Liver (tissue), 9 donors: ENCODE data around the gene EXOSC3. TPM values are rescaled to one million over a fixed set of nuclear protein-coding genes. Genes with fewer than 3 reads are reported as not detected.

Source experiments
- DNase-seq: peaks from one replicate; pipeline ENCODE4 v3.0.0-alpha.2; 2017; ENCODE audit warnings: low spot score
- H3K27ac ChIP-seq, 2 donors: one replicate each; pipeline ENCODE4 v1.7.0; 2013; ENCODE audit warnings: inconsistent platforms in 2 of 2, low read length in 2 of 2, control low read depth in 1 of 2, low read depth in 1 of 2, mild to moderate bottlenecking in 1 of 2
- H3K27me3 ChIP-seq, 4 donors: one replicate each; pipeline versions ENCODE4 v1.6.1 to v1.7.0; 2013; ENCODE audit warnings: low read length in 3 of 4, inconsistent platforms in 1 of 4, mild to moderate bottlenecking in 1 of 4, moderate library complexity in 1 of 4; ENCODE audit not compliant: control insufficient read depth in 4 of 4, insufficient read depth in 4 of 4
- H3K36me3 ChIP-seq, 4 donors: one replicate each; pipeline versions ENCODE4 v1.6.1 to v1.7.0; 2013; ENCODE audit warnings: low read length in 3 of 4, mild to moderate bottlenecking in 3 of 4, low read depth in 1 of 4, moderate library complexity in 1 of 4; ENCODE audit not compliant: control insufficient read depth in 4 of 4, insufficient read depth in 3 of 4
- H3K4me1 ChIP-seq, 4 donors: one replicate each; pipeline versions ENCODE4 v1.6.1 to v1.7.0; 2013; ENCODE audit warnings: low read length in 3 of 4, mild to moderate bottlenecking in 3 of 4, moderate library complexity in 1 of 4; ENCODE audit not compliant: control insufficient read depth in 4 of 4, insufficient read depth in 4 of 4
- H3K4me3 ChIP-seq, 3 donors: one replicate each; pipeline versions ENCODE4 v1.6.1 to v1.7.0; 2013; ENCODE audit warnings: low read length in 3 of 3, control low read depth in 1 of 3, low read depth in 1 of 3, mild to moderate bottlenecking in 1 of 3
- H3K9ac ChIP-seq, 2 donors: one replicate each; pipeline ENCODE4 v1.7.0; 2013; ENCODE audit warnings: low read length in 2 of 2, mild to moderate bottlenecking in 2 of 2, moderate library complexity in 2 of 2, control low read depth in 1 of 2, low read depth in 1 of 2
- H3K9me3 ChIP-seq, 4 donors: one replicate each; pipeline versions ENCODE4 v1.6.1 to v1.7.0; 2013; ENCODE audit warnings: low read length in 3 of 4; ENCODE audit not compliant: control insufficient read depth in 4 of 4
- ATF3 ChIP-seq: IDR thresholded peaks from 2 replicates; pipeline ENCODE4 v1.6.1; 2016; ENCODE audit warnings: antibody characterized with exemption
- CTCF ChIP-seq: fragments of 150-350 bp; IDR thresholded peaks from 2 replicates; pipeline ENCODE4 v1.5.1; 2017; ENCODE audit warnings: improper control_type of control experiment, low read depth, low read length; ENCODE audit not compliant: missing input control
- EGR1 ChIP-seq, 2 donors: IDR thresholded peaks; 2 replicates each; pipeline ENCODE4 v1.6.1; 2016 to 2018; ENCODE audit warnings: antibody characterized with exemption in 2 of 2, low read depth in 2 of 2
- FOXA1 ChIP-seq: IDR thresholded peaks from 2 replicates; pipeline ENCODE4 v1.6.1; 2016; ENCODE audit warnings: antibody characterized with exemption
- FOXA2 ChIP-seq: IDR thresholded peaks from 2 replicates; pipeline ENCODE4 v1.6.1; 2016; ENCODE audit warnings: antibody characterized with exemption
- GABPA ChIP-seq, 2 donors: IDR thresholded peaks in 1 of 2; conservative IDR thresholded peaks in 1 of 2; 2 replicates each; pipeline ENCODE4 v1.6.1; 2016; ENCODE audit warnings: antibody characterized with exemption in 2 of 2, mild to moderate bottlenecking in 1 of 2, moderate library complexity in 1 of 2
- HNF4A ChIP-seq, 2 donors: conservative IDR thresholded peaks; 2 replicates each; pipeline ENCODE4 v1.6.1; 2016; ENCODE audit warnings: antibody characterized with exemption in 2 of 2, mild to moderate bottlenecking in 2 of 2
- HNF4G ChIP-seq: IDR thresholded peaks from 2 replicates; pipeline ENCODE4 v1.6.1; 2016; ENCODE audit warnings: antibody characterized with exemption
- JUND ChIP-seq, 2 donors: IDR thresholded peaks; 2 replicates each; pipeline ENCODE4 v1.6.1; 2016; ENCODE audit warnings: antibody characterized with exemption in 2 of 2
- MAX ChIP-seq: IDR thresholded peaks from 2 replicates; pipeline ENCODE4 v1.6.1; 2016; ENCODE audit warnings: antibody characterized with exemption
- NR2F2 ChIP-seq: IDR thresholded peaks from 2 replicates; pipeline ENCODE4 v1.6.1; 2016; ENCODE audit warnings: antibody characterized with exemption
- RAD21 ChIP-seq, 2 donors: IDR thresholded peaks; 2 replicates each; pipeline ENCODE4 v1.6.1; 2016; ENCODE audit warnings: antibody characterized with exemption in 2 of 2, mild to moderate bottlenecking in 2 of 2
- REST ChIP-seq: IDR thresholded peaks from 2 replicates; pipeline ENCODE4 v1.6.1; 2016; ENCODE audit warnings: antibody characterized with exemption, mild to moderate bottlenecking
- RXRA ChIP-seq, 2 donors: IDR thresholded peaks; 2 replicates each; pipeline ENCODE4 v1.6.1; 2017 to 2018; ENCODE audit warnings: antibody characterized with exemption in 2 of 2, mild to moderate bottlenecking in 1 of 2
- SP1 ChIP-seq: IDR thresholded peaks from 2 replicates; pipeline ENCODE4 v1.6.1; 2018; ENCODE audit warnings: antibody characterized with exemption, mild to moderate bottlenecking
- TAF1 ChIP-seq: conservative IDR thresholded peaks from 2 replicates; pipeline ENCODE4 v1.6.1; 2016; ENCODE audit warnings: antibody characterized with exemption, mild to moderate bottlenecking
- YY1 ChIP-seq: IDR thresholded peaks from 2 replicates; pipeline ENCODE4 v1.6.1; 2016; ENCODE audit warnings: antibody characterized with exemption, mild to moderate bottlenecking
- ZBTB33 ChIP-seq: IDR thresholded peaks from 2 replicates; pipeline ENCODE4 v1.6.1; 2016; ENCODE audit warnings: antibody characterized with exemption
- WGBS: extraction: QIAGEN DNeasy Blood & Tissue Kit; methylation state at CpG from one replicate; pipeline ENCODE4 v1.1.7; 2013; 5-methylcytosine and 5-hydroxymethylcytosine counted together
- polyA plus RNA-seq, 2 donors: library from polyadenylated mRNA; stranded (reverse) in 1 of 2; unstranded in 1 of 2; fragments of 200-250 nt in 1 of 2; fragments of >200 nt in 1 of 2; fragmentation: Nextera tagmentation in 1 of 2; extraction: Ambion mirVana in 1 of 2; gene quantifications; one replicate each; pipeline versions ENCODE4 v1.2.1 to v1.2.3, GENCODE V29; 2013 to 2015
- total RNA-seq, 2 donors: library from RNA; depleted of rRNA; stranded (reverse); fragments of >200 nt; gene quantifications; one replicate each; pipeline ENCODE4 v1.2.3, GENCODE V29; 2014
- donor health status: healthy.
- donor health status: healthy.
- donor health status: healthy.
- donor health status: healthy.
- donor health status: healthy.

Gene EXOSC3
- total and polyA plus RNA-seq, 4 donors, result 16.2 to 27.7 (median 19.6) TPM

- no peaks in the 10 kb centered on the region for H3K27me3 ChIP-seq
- H3K36me3 ChIP-seq, result peaks cover 10 to 50% (median 42%) of the 10 kb centered on the region in 4 donors
- H3K27ac ChIP-seq, result no peak overlapping the region
- TF ChIP-seq HNF4G (no peak), EGR1 (IDR thresholded peaks at IDR 0.05; ENCODE audit: low read depth in 2 of 2) (no peak), TAF1 (no peak), CTCF (no peak), RXRA (IDR thresholded peaks at IDR 0.05) (no peak), GABPA (IDR thresholded peaks at IDR 0.05 in 1 of 2, conservative IDR thresholded peaks at IDR 0.05 in 1 of 2) (no peak), YY1 (no peak), NR2F2 (no peak), SP1 (no peak), FOXA2 (no peak), FOXA1 (no peak), MAX (no peak), RAD21 (IDR thresholded peaks at IDR 0.05) (no peak), ZBTB33 (no peak), JUND (IDR thresholded peaks at IDR 0.05) (no peak), HNF4A (conservative IDR thresholded peaks at IDR 0.05) (no peak), REST (no peak), ATF3 (no peak)
- H3K4me3 ChIP-seq, result no peak overlapping the region
- H3K9me3 ChIP-seq, result no peaks in the 10 kb centered on the region
- H3K4me1 ChIP-seq, result no peaks in the 10 kb centered on the region
- H3K9ac ChIP-seq, result no peak overlapping the region
- 93% methylated on average over 5 of the region's 5 CpGs for WGBS
- DNase-seq, result no peak
Measured at GRCh38 chr9:37776328-37776727, 8.5 kb downstream of the EXOSC3 start.
